Measurements from ENCODE around the gene USP33. TPM values are rescaled to one million over a fixed set of nuclear protein-coding genes. Genes with fewer than 3 reads are reported as not detected.
"Not testable (repeated sequence)": the region's sequence is repeated elsewhere in the genome, so short reads cannot be mapped to it uniquely, and the experiment has no call there.

Gene USP33
- total RNA-seq, 6 experiments from 2014 or later = 44.0 to 55.6 (median 50.5) TPM

- Mint-ChIP-seq H3K4me3 (peak overlapping the region; percentile 96), H3K9me3 (no peaks in the 10 kb centered on the region), H3K27me3 (ENCODE audit: insufficient read depth) (no peaks in the 10 kb centered on the region; the same call in 1 of the 2 replicates), H3K4me1 (ENCODE audit: low read depth) (peaks cover 48% of the 10 kb centered on the region), H3K27ac (peak overlapping the region; percentile 98), H3K36me3 (ENCODE audit: low read depth) (peaks cover 23% of the 10 kb centered on the region)
- DNase-seq = peak; percentile 93
- TF ChIP-seq CTCF (IDR thresholded peaks at IDR 0.05) = peak; percentile 91
Observed at GRCh38 chr1:77683160-77684148, 76.2 kb downstream of the USP33 start.

GRCh38 chr1:77682460-77683159, 77.0 kb downstream of the USP33 start, which contains the start of gene ZZZ3:
TSS of gene ZZZ3 (minus strand) at chr1:77682658. CDS start at chr1:77633354, 49,304 bp downstream.
- Mint-ChIP-seq H3K27me3 (ENCODE audit: insufficient read depth) (no peaks in the 10 kb centered on the region; the same call in 1 of the 2 replicates), H3K9me3 (no peaks in the 10 kb centered on the region), H3K4me3 (peak within 1 kb of the TSS; percentile 96), H3K36me3 (ENCODE audit: low read depth) (peaks cover 23% of the 10 kb centered on the region), H3K27ac (peak within 1 kb of the TSS; percentile 98), H3K4me1 (ENCODE audit: low read depth) (peaks cover 56% of the 10 kb centered on the region)
- TF ChIP-seq CTCF (IDR thresholded peaks at IDR 0.05) = no peak
- DNase-seq = peak; percentile 93

DNA sequence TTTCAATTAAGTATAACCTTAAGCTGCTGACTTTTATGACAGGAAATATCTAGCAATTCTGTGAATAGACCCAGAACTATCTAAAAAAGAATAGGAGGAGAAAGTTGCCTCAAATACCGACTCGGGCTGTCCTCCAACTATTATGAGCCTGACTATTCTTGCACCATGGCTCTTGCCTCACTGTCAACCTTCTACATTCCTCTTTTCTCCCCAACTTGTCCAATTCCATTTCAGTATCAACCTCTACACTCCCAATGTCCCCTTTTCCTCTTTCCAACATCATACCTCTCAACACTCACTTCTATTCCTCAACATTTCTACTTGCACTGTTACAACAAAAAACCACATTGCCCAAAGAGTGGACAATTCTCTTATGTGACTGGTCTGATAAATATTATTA, 79.5 kb downstream of the USP33 start:
- Mint-ChIP-seq H3K27me3 (ENCODE audit: insufficient read depth) (no peaks in the 10 kb centered on the region; the same call in 1 of the 2 replicates), H3K36me3 (ENCODE audit: low read depth) (peaks cover 30% of the 10 kb centered on the region), H3K4me1 (ENCODE audit: low read depth) (peaks cover 63% of the 10 kb centered on the region), H3K4me3 (peak overlapping the region; percentile 63), H3K9me3 (no peaks in the 10 kb centered on the region), H3K27ac (peak overlapping the region; percentile 42)
- no peak for DNase-seq
- TF ChIP-seq CTCF (IDR thresholded peaks at IDR 0.05) = no peak

DNA sequence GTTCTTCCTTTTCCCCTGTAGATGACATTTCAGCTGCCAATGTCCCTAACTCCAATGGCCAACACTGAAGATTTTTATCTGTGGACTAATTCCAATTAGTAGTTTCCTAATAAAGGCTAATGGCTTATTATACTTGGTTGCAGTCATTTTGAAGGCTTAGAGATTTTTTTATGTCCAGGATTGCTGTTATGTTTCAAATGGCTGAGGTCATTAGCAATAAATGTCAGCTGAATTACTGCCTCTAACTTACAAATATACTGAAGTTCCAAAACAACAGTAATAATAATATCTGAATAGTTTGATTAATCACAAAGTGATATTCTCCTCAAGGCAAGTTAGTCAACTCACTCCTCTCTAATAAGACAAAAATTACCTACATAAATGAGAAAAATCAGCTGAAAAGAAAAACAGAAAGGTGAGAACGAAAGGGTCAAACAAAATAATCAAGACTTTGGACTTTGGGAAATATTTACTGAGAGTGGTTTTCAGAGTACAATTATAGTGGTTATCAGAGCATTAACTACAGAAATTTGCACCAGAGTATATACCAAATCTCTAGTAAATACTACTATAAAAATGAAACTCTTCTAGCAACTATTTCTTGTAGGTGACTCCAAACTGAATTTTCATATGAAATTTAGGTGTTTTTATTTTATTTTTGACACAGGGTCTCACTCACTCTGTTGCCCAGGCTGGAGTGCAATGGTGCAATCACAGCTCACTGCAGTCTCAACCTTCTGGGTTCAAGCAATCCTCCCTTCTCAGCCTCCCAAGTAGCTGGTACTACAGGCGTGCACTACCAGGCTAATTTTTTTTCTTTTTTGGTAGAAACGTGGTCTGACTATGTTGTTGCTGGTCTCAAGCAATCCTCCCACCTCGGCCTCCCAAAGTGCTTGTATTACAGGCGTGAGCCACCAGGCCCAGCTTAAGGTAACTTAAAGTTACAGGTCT, 80.7 kb downstream of the USP33 start:
- peaks cover 63% of the 10 kb centered on the region for H3K4me1 Mint-ChIP-seq (ENCODE audit: low read depth)
- DNase-seq = no peak
- H3K9me3 Mint-ChIP-seq = no peaks in the 10 kb centered on the region
- TF ChIP-seq CTCF (IDR thresholded peaks at IDR 0.05) = no peak
- no peaks in the 10 kb centered on the region; the same call in 1 of the 2 replicates for H3K27me3 Mint-ChIP-seq (ENCODE audit: insufficient read depth)
- H3K4me3 Mint-ChIP-seq = peak overlapping the region; percentile 8; the same call in 1 of the 2 replicates
- peaks cover 32% of the 10 kb centered on the region for H3K36me3 Mint-ChIP-seq (ENCODE audit: low read depth)
- no peak overlapping the region for H3K27ac Mint-ChIP-seq

- H3K9me3 Mint-ChIP-seq; H3K36me3 Mint-ChIP-seq (ENCODE audit: low read depth); DNase-seq; H3K4me3 Mint-ChIP-seq; H3K27me3 Mint-ChIP-seq (ENCODE audit: insufficient read depth): not testable (repeated sequence)
- Mint-ChIP-seq H3K4me1 (ENCODE audit: low read depth) (peaks cover 80% of the 10 kb centered on the region), H3K27ac (peak overlapping the region; percentile 29; the same call in 1 of the 2 replicates)
Observed at GRCh38 chr1:77674807-77675206, 84.8 kb downstream of the USP33 start.

Data from HFFc6 (cell line).